GM21723 (cell line): ENCODE data around the gene ANO7.

Experiments
- ATAC-seq: cut with Tn5 transposase; IDR thresholded peaks from one replicate; pipeline ENCODE4 v1.9.1; 2021; ENCODE audit warnings: mild to moderate bottlenecking, moderate library complexity; ENCODE audit not compliant: unreplicated experiment

The ANO7 gene

DNA sequence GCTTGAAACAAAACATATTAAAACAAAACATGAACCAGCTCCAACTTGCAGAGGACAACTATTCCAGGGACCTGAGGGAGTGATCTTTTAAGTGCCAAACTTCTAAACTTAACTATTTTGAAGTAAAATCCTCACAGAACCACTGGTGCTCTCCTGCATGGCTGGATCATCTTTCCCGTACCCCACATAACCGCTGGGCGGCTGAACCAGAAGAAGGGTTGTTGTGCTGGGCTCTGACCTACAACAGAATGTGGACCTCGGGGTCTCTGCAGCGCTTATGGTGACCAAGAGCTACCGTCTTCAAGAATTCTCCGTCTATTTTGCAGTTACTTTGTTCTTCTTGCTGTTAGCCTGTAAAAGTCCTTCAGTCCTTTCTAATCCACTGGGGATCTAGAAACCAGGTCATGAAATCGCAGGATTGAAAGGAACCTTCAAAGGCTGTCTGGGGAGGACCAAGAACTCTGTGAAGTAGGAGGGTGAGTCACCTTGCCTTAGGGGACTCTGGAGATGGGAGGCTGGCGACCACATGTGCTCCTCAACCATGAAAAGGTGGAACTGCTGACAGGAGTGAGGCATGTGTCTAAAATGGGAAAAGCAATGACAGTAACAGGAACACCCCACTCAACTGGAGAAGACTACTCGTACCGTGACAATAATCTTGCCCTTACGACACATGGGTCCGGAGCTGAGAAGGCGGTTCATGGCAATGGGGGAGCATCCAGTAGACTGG lies 80.4 kb downstream of the ANO7 start:
- ATAC-seq: no peak

DNA sequence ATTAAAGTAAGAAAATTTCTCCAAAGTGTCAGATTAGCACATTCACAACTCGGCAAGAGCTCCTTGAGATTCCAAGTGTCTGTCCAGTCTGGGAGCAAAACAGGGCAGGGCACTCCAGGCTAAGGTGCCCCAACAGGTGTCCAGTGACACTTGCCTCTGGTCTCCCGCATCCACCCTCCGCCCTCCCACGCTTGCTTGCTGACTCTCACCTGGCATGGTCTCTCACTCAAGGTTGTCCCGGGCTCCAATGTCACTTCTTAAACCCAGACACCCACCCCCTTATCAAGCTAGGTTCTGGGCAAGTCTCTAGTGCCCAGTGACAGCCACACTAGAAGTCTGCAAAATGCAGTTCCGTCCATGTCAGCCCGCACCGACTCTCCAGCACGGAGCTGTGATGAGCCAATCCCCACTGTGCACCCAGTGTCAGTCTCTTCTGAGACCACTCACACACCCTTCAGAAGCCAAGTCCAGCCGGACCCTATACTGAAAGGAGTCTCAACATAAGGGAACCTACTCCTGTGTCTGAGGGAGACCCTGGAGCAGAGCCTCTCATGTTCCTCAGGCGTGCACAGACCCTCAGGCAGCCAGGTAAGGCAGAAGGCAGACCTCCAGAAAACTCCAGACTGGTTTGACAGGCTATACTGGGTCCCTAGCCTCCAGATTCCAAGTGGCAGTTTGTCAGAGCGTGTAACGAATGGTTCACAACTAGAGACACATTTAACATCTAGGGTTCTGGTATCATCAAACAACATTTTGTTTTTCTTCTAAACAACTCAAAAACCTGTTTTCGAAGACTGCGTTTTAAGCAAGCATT lies 81.4 kb downstream of the ANO7 start:
- no peak for ATAC-seq

DNA sequence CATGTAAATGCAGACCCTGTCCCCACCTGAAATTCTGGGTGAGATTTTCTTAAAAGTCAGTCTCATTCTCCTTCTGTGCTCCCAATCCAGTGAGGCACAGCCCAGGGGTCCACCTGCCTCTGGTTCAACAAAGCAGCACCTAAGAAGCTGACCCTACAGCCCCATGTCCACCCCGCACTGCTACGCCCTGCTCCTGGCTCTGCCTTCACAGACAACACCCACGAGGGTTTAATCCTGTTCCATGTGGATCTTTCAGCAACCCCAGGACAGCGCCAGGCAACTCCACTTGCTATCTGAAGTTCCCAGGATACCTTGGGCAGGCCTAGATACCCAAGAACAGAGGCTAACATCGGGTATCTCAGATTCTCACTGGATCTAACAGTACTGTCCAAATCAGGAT lies 82.1 kb downstream of the ANO7 start:
- no peak for ATAC-seq

DNA sequence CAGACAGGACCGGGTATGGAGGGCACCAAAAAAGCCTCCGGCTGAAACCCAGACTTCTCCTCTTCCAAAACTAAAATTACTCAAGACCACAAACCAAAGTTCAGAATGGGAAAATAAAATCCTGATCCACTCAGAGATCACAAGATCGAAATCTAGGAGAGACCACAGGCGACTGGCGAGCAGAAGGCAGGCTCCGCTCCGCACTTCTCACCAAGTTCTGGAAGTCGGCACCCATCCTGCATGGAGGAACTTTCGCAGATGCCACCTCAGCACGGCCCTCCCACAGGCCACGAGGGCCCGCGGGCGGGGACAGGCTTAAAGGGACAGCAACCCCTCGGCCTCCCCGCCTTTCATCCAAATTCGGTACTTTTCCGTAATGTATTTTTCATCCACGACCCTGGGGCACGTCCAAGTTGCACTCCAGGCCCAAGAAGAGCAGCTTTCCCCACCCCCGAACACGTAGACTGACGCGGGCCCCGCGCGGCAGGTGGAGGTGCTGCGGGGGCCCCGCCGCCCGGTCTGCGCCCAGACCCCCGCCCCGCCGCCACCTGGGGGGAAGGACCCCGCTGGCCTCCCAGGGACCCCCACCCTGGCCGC lies 83.3 kb downstream of the ANO7 start:
- peak; percentile 65 for ATAC-seq

DNA sequence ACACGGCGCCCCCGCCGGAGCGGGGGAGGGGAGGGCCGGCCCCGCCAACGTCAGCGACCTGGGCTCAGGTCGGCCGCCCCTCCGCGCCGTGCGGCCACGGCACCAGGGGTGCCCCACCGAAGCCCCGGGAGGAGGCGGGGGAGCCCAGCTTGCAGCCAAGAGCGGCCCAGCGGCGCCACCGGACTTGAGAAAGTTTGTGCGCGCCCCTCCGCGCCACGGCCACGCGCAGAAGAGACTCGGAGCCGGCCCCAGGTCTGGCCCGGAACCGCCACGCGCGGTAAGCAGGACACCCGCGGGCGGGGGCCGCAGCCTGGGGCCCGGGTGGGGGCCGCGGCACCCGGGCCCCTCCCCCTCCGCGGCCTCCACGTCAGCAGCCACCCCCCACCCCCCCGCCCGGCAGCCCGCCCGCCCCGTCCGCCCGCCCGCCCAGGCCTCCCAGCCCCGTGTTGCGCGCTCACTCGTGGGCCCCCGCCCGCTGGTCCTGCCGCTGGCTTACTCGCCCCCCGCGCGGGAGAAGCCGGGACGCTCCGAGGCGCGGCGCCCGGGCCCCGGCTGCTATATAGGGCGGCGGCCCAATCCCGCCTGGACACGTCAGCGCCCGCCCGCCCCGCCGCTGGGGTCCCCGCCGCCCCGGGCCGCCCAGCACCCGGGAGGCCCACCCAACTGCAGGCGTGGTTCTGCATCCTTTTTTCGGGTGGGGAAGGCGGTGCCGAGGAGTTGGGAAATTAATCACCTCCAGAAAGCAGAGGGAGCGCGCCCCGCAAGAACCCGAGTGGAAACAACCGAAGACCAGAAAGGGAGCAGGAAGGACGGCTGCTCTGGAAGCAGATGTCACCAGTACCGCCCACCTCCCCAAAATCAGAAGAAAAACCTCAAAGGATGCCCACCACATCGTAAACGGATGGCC lies 84.1 kb downstream of the ANO7 start:
- ATAC-seq: peak; percentile 41

DNA sequence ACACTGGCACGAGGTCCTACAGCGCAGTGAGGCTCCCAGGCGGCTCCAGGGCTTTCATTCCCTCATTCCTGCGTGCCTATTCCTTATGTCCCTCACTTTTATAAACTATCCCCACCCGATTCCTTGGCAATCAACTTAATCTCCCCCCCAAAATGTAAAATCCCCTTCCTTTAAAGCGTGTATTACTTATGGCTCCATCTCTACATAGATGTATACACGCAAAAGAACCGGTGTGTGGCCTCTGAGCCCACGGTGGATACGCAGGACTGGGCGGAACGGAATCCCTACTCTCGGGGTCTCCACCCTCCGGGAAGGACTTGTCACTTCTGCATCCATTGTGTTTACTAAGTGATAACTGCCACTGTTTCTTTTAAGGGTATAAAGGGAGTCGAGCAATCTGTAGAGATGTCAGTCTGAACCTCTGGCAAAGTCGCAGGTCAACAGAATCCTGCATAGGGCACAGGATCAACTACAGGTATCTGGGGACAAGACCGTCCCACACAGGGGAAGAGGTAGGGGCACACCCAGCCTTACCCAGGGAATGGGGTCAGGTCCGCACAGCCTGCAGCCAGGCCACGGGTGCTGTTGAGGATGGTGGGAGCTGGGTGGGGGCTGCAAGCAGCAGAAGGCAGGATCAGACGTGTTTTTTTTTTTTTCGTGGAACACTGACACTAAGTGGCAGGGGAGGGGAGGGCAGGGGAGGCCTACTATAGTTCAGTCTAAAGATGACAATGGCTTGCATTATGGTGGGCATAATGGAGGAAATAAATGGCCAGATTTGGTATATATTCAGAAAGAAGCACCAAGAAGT lies 84.9 kb downstream of the ANO7 start:
- no peak for ATAC-seq

DNA sequence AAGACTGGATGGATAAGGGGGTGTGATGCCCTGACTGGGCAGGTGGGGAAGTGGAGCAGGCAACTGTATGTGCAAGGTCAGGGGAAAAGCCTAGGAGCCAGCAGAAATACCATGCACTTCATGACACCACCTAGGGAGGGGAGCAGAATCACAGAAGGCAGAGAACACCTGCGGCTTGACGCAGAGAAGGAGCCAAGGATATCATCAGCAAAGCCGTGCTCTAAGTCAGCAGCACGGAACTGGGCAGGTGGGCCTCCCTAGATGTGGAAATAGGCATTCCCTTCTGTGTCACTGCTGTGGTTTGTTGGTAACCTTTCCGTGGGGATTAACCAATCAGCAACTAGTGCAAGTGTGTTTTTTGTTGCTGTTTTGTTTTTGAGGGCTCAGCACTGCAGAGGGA lies 85.7 kb downstream of the ANO7 start:
- no peak for ATAC-seq
